Heart right ventricle (tissue), 16 donors: ENCODE measurements around the gene ADARB2. TPM values are rescaled to one million over a fixed set of nuclear protein-coding genes. Genes with fewer than 3 reads are reported as not detected.

ENCODE experiments used
- ATAC-seq, 8 donors: fragments of 200-7000 bp; cut with Tn5 transposase; one replicate each; pipeline ENCODE4 v1.9.1; 2020; ENCODE audit warnings: mild to moderate bottlenecking in 8 of 8, moderate library complexity in 8 of 8, moderate number of reproducible peaks in 1 of 8
- DNase-seq, 2 donors: peaks; one replicate each; pipeline ENCODE4 v3.0.0-alpha.2; 2020
- H3K27ac ChIP-seq, 10 donors: fragments of 200-600 bp; sonication (generic) in 2 of 10; one replicate each; pipeline versions ENCODE4 v1.5.0 to v1.8.0; 2020 to 2022; ENCODE audit warnings: mild to moderate bottlenecking in 3 of 10
- H3K27me3 ChIP-seq, 7 donors: fragments of 200-600 bp; one replicate each; pipeline ENCODE4 v1.8.0; 2021 to 2022; ENCODE audit warnings: mild to moderate bottlenecking in 2 of 7
- H3K36me3 ChIP-seq, 9 donors: fragments of 200-600 bp; sonication (generic) in 1 of 9; one replicate each; pipeline versions ENCODE4 v1.5.0 to v1.8.0; 2020 to 2022; ENCODE audit warnings: mild to moderate bottlenecking in 2 of 9
- H3K4me1 ChIP-seq, 9 donors: fragments of 200-600 bp; sonication (generic) in 1 of 9; one replicate each; pipeline versions ENCODE4 v1.5.0 to v1.8.0; 2020 to 2022; ENCODE audit warnings: mild to moderate bottlenecking in 4 of 9
- H3K4me3 ChIP-seq, 10 donors: fragments of 200-600 bp; sonication (generic) in 2 of 10; one replicate each; pipeline versions ENCODE4 v1.5.0 to v1.8.0; 2020 to 2022; ENCODE audit warnings: mild to moderate bottlenecking in 7 of 10, moderate library complexity in 2 of 10
- H3K9me3 ChIP-seq, 11 donors: fragments of 200-600 bp in 10 of 11; sonication (generic) in 2 of 11; one replicate each; pipeline versions ENCODE4 v1.5.0 to v1.8.0; 2013 to 2022; ENCODE audit warnings: mild to moderate bottlenecking in 2 of 11, control low read depth in 1 of 11, moderate library complexity in 1 of 11
- WGBS, 2 donors: extraction: QIAGEN DNeasy Blood & Tissue Kit; methylation state at CpG; one replicate each; pipeline ENCODE4 v1.1.7; 2013; ENCODE audit warnings: inconsistent platforms in 1 of 2; 5-methylcytosine and 5-hydroxymethylcytosine counted together
- intact Hi-C, 10 donors: fragments of 100-400 bp; cut with DNase I; formaldehyde crosslinking; loops; one replicate each; pipeline versions ENCODE4 v1.11.1 to v1.14.2; 2022
- polyA plus RNA-seq, 2 donors: library from polyadenylated mRNA; stranded (reverse); fragments of 200-250 nt; gene quantifications; one replicate each; pipeline ENCODE4 v1.2.3, GENCODE V29; 2013
- total RNA-seq, 10 donors: library from RNA; stranded (reverse); fragmentation: NEBNext Ultra II Directional in 3 of 10; extraction: Animal tissue kit (Norgen Biotek cat#: 25700) in 3 of 10; gene quantifications; one replicate each; pipeline versions ENCODE4 v1.2.1 to v1.2.4, GENCODE V29; 2021 to 2023
- TF ChIP-seq, protein P1 (sequence below), 9 donors: fragments of 200-600 bp; sonication (generic) in 2 of 9; IDR thresholded peaks; one replicate each; pipeline versions ENCODE4 v1.5.0 to v1.8.0; 2021 to 2022; ENCODE audit warnings: antibody characterized with exemption in 9 of 9, mild to moderate bottlenecking in 5 of 9, moderate library complexity in 1 of 9
- donor health status: Arrhythmogenic right ventricular cardiomyopathy.
- donor health status: ischemic (EF 13 %, LVEDD 7.1; RV severe dilation, severe dysfunction).
- donor health status: healthy with polysubstance abuse.
- donor health status: DM: no; HTN: yes; CAD: no.
- donor health status: DM: no; HTN: no; CAD: no.
- donor health status: ischemic (EF 25% LVEDD 6.9; RV normal size, moderate dysfunction).
- donor health status: ischemic (EF 25% LVEDD 5.7; RV mildly dilated, moderate dysfunction).
- donor health status: healthy.
- donor health status: DM: yes; HTN: yes; CAD: no.
- donor health status: Ischemic cardiomyopathy.
- donor health status: ischemic (EF 35%, LVEDD 5.7; RV mildly dilated, moderate dysfunction).
- donor health status: nonischemic (EF 11% LVEDD 7.7; RV severe dilation, severe dysfunction).
- donor health status: DM: yes; HTN: yes; CAD: no.
- donor health status: PGD.
- donor health status: ischemic (EF 29% LVEDD 5.4; RV normal size, mild dysfunction).
- donor health status: nonischemic (EF 23%, LVEDD 6.1; RV moderate dilation, normal function).

ADARB2 gene
- total and polyA plus RNA-seq, 12 donors = 0.08 to 0.47 (median 0.17) TPM; not detected in 2

DNA sequence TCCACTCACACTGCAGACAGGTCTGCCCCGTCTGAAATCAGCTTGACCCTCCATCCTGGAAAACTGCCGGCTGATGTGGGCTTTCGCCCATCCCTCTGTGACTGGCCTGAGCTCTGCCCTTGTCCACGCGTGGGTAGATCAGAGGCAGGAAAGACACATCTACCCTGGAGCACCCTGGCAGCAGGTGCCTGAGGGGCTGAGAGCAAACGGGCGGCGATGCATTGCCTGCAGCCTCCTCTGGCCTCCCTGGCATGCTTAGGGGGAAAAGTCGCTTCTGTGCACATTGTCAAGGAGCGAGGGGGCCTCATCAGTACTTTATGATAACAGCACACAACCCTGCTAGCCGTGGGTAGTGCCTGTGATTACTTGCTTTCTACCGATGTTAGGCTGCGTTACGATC is 109.4 kb downstream of the ADARB2 start:
- Histone ChIP-seq H3K27ac (no peak overlapping the region), H3K27me3 (peaks cover 0 to 24% (median 7%) of the 10 kb centered on the region in 7 donors), H3K36me3 (no peaks in the 10 kb centered on the region), H3K4me1 (no peaks in the 10 kb centered on the region), H3K9me3 (peaks cover 0 to 5% (median 0%) of the 10 kb centered on the region in 11 donors), H3K4me3 (no peak overlapping the region)
- ATAC-seq (no peak), DNase-seq (no peak)
- intact Hi-C loops = no loop called here
- TF ChIP-seq, protein P1, sequence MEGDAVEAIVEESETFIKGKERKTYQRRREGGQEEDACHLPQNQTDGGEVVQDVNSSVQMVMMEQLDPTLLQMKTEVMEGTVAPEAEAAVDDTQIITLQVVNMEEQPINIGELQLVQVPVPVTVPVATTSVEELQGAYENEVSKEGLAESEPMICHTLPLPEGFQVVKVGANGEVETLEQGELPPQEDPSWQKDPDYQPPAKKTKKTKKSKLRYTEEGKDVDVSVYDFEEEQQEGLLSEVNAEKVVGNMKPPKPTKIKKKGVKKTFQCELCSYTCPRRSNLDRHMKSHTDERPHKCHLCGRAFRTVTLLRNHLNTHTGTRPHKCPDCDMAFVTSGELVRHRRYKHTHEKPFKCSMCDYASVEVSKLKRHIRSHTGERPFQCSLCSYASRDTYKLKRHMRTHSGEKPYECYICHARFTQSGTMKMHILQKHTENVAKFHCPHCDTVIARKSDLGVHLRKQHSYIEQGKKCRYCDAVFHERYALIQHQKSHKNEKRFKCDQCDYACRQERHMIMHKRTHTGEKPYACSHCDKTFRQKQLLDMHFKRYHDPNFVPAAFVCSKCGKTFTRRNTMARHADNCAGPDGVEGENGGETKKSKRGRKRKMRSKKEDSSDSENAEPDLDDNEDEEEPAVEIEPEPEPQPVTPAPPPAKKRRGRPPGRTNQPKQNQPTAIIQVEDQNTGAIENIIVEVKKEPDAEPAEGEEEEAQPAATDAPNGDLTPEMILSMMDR (IDR thresholded peaks at IDR 0.05) = no peak
- 75 to 76% methylated on average over 14 of the region's 14 CpGs for WGBS, 2 donors

DNA sequence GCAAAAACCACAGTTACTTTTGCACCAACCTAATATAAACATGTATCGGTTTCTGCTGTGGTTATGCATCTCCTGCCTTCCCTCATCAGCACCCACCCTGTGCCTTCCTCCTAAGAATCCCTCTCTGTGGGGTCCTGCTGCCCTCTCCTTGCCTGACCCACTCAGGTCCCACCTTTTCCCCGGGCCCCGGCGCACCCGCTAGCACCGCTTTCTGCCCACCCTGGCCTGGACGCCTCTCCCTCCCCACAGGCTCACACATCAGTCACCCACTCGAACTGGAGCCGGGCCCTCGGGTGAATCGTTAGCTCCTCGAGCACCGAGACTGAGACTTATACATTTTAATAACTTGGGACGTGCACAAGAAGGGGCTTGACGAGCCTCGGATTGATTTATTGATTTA is 110.5 kb downstream of the ADARB2 start:
- DNase-seq (no peak), ATAC-seq (no peak)
- 84 to 85% methylated on average over 16 of the region's 16 CpGs for WGBS, 2 donors
- H3K4me1 ChIP-seq = no peaks in the 10 kb centered on the region
- TF ChIP-seq, protein P1 (IDR thresholded peaks at IDR 0.05) = no peak
- no peak overlapping the region for H3K4me3 ChIP-seq
- H3K9me3 ChIP-seq = peaks cover 0 to 5% (median 0%) of the 10 kb centered on the region in 11 donors
- peaks cover 0 to 24% (median 3%) of the 10 kb centered on the region in 7 donors for H3K27me3 ChIP-seq
- intact Hi-C loops = no loop called here
- H3K36me3 ChIP-seq = no peaks in the 10 kb centered on the region
- no peak overlapping the region for H3K27ac ChIP-seq

DNA sequence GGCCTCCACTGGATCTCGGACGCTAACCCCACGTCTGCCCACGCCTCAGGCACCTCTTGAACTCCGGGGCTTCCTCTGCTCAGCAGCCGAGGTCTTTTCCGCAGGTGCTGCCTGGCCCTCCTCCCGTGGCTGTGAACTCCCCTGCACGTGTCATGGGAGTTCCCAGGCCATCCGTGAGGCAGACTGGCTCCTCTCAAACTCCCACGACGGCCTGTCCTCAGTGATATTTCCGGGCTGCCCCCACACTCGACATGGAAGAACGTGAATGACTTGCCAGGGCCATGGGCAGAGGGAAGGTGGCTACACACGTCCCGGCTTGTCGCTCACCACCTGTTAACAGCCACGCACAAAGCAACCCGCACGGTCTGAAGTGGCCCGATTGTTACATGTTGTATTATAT is 110.9 kb downstream of the ADARB2 start:
- Histone ChIP-seq H3K9me3 (peaks cover 0 to 5% (median 0%) of the 10 kb centered on the region in 11 donors), H3K27ac (no peak overlapping the region), H3K4me3 (no peak overlapping the region), H3K36me3 (no peaks in the 10 kb centered on the region), H3K27me3 (peaks cover 0 to 20% (median 3%) of the 10 kb centered on the region in 7 donors), H3K4me1 (no peaks in the 10 kb centered on the region)
- DNase-seq (no peak), ATAC-seq (no peak)
- TF ChIP-seq, protein P1 (IDR thresholded peaks at IDR 0.05) = no peak
- 72 to 77% methylated on average over 22 of the region's 22 CpGs for WGBS, 2 donors
- intact Hi-C loops = no loop called here

DNA sequence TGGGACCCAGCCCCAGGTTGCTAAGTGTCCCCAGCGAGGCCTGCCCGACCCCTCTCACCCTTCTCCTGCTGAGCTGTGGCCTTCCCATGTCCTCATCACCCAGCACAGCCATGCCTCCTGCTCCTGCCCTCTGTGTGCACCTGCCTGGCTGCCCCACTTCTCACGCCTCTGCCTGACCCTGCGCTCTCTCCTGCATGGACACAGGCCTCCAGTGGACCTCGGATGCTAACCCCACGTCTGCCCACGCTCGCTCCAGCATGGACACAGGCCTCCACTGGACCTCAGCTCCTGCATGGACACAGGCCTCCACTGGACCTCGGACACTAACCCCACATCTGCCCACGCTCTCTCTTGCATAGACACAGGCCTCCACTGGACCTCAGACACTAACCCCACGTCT is 111.6 kb downstream of the ADARB2 start:
- ATAC-seq (no peak), DNase-seq (no peak)
- TF ChIP-seq, protein P1 (IDR thresholded peaks at IDR 0.05) = no peak
- H3K27ac ChIP-seq = no peak overlapping the region
- WGBS, 2 donors = 88% methylated on average over 11 of the region's 11 CpGs
- no peak overlapping the region for H3K4me3 ChIP-seq
- no peaks in the 10 kb centered on the region for H3K36me3 ChIP-seq
- H3K9me3 ChIP-seq = peaks cover 0 to 5% (median 0%) of the 10 kb centered on the region in 11 donors
- no peaks in the 10 kb centered on the region for H3K4me1 ChIP-seq
- peaks cover 0 to 17% (median 3%) of the 10 kb centered on the region in 7 donors for H3K27me3 ChIP-seq
- intact Hi-C loops = no loop called here
